ENCODE data around the gene NMT2. TPM values are rescaled to one million over a fixed set of nuclear protein-coding genes. Genes with fewer than 3 reads are reported as not detected.
A peak's percentile ranks its signal among the peaks of the same experiment; 100 is the strongest.

Gene NMT2
- total and polyA plus RNA-seq, 2 donors (not counting 1 experiment from before 2014, with no cell fraction given), result 16.6 to 21.0 TPM

DNA sequence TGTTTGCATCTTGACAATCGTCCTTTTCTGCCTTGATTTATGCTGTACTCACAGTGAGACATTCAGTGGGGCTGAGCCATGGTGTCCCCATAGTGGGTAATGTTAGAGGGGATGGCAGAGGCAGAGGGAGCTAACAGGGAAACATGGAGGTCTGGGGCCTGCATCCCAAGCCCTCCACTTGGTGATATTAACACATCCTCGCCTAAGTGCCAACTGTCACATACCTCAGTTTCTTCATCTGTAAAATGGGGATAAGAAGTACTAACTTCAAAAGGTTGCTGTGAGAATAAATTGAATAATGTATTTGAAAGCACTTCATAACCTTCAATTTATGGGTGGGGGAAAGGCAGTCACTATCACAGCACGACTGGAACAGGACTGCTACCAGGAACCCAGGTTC lies 43.6 kb downstream of the NMT2 start:
- Histone ChIP-seq H3K79me2 (ENCODE audit: control insufficient read depth, insufficient read depth, low read length) (no peaks in the 10 kb centered on the region), H3K9me3 (ENCODE audit: control insufficient read depth, insufficient read depth, low read depth, low read length) (no peaks in the 10 kb centered on the region), H3K9ac (ENCODE audit: insufficient read depth, low read length) (no peak overlapping the region), H4K20me1 (ENCODE audit: control insufficient read depth, extremely low read depth, insufficient read depth, low read length) (no peaks in the 10 kb centered on the region), H3K4me3 (replicated peaks in 1 of 4; ENCODE audit: control extremely low read depth in 1 of 4, insufficient read depth in 1 of 4, low read depth in 3 of 4, low read length in 4 of 4) (no peak overlapping the region), H3K27ac (ENCODE audit: insufficient read depth, low read length) (no peak overlapping the region), H3K4me2 (ENCODE audit: extremely low read depth, insufficient read depth, low read length) (no peak overlapping the region), H3K27me3 (ENCODE audit: control insufficient read depth, insufficient read depth, low read length) (no peaks in the 10 kb centered on the region), H2AFZ (ENCODE audit: low read length) (no peak overlapping the region), H3K4me1 (ENCODE audit: control insufficient read depth, extremely low read depth, insufficient read depth, low read length) (peaks cover 6% of the 10 kb centered on the region), H3K36me3 (ENCODE audit: control insufficient read depth, insufficient read depth, low read length) (peaks cover 7% of the 10 kb centered on the region)
- TF ChIP-seq, protein P1, sequence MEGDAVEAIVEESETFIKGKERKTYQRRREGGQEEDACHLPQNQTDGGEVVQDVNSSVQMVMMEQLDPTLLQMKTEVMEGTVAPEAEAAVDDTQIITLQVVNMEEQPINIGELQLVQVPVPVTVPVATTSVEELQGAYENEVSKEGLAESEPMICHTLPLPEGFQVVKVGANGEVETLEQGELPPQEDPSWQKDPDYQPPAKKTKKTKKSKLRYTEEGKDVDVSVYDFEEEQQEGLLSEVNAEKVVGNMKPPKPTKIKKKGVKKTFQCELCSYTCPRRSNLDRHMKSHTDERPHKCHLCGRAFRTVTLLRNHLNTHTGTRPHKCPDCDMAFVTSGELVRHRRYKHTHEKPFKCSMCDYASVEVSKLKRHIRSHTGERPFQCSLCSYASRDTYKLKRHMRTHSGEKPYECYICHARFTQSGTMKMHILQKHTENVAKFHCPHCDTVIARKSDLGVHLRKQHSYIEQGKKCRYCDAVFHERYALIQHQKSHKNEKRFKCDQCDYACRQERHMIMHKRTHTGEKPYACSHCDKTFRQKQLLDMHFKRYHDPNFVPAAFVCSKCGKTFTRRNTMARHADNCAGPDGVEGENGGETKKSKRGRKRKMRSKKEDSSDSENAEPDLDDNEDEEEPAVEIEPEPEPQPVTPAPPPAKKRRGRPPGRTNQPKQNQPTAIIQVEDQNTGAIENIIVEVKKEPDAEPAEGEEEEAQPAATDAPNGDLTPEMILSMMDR (conservative IDR thresholded peaks at IDR 0.05 in 1 of 2, IDR thresholded peaks at IDR 0.05 in 1 of 2; ENCODE audit: low read depth in 1 of 2, low read length in 2 of 2), result no peak
- no peak for TF ChIP-seq EZH2 (IDR thresholded peaks at IDR 0.05; ENCODE audit: low read length, missing control alignments)
- DNase-seq (ENCODE audit: low read depth in 2 of 2), result no peak

DNA sequence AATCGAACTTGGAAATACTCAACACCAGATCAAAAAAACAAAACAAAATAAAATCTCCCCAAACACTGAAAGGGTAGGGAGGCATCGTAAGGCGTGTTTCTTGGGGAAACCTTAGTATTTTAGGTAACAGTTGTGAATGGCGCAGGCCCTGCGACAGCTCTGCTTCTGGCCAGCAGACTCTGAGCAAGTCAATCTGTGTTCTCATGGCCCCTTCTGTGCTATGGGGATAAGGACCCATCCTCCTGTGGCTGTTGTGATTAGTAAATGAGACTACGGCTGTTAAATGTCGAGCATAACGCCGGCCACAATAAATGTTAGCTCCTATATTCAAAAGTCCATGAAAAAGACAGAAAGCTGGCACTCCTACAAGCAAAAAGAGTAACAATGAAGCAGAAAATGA lies 44.3 kb downstream of the NMT2 start:
- Histone ChIP-seq H3K27me3 (ENCODE audit: control insufficient read depth, insufficient read depth, low read length) (no peaks in the 10 kb centered on the region), H3K79me2 (ENCODE audit: control insufficient read depth, insufficient read depth, low read length) (no peaks in the 10 kb centered on the region), H3K4me2 (ENCODE audit: extremely low read depth, insufficient read depth, low read length) (no peak overlapping the region), H3K9me3 (ENCODE audit: control insufficient read depth, insufficient read depth, low read depth, low read length) (no peaks in the 10 kb centered on the region), H3K4me3 (replicated peaks in 1 of 4; ENCODE audit: control extremely low read depth in 1 of 4, insufficient read depth in 1 of 4, low read depth in 3 of 4, low read length in 4 of 4) (no peak overlapping the region), H2AFZ (ENCODE audit: low read length) (no peak overlapping the region), H4K20me1 (ENCODE audit: control insufficient read depth, extremely low read depth, insufficient read depth, low read length) (no peaks in the 10 kb centered on the region), H3K9ac (ENCODE audit: insufficient read depth, low read length) (no peak overlapping the region), H3K27ac (ENCODE audit: insufficient read depth, low read length) (peak overlapping the region; percentile 21), H3K4me1 (ENCODE audit: control insufficient read depth, extremely low read depth, insufficient read depth, low read length) (peaks cover 6% of the 10 kb centered on the region), H3K36me3 (ENCODE audit: control insufficient read depth, insufficient read depth, low read length) (peaks cover 7% of the 10 kb centered on the region)
- no peak for DNase-seq (ENCODE audit: low read depth in 2 of 2)
- TF ChIP-seq, protein P1 (conservative IDR thresholded peaks at IDR 0.05 in 1 of 2, IDR thresholded peaks at IDR 0.05 in 1 of 2; ENCODE audit: low read depth in 1 of 2, low read length in 2 of 2), result no peak
- no peak for TF ChIP-seq EZH2 (IDR thresholded peaks at IDR 0.05; ENCODE audit: low read length, missing control alignments)

DNA sequence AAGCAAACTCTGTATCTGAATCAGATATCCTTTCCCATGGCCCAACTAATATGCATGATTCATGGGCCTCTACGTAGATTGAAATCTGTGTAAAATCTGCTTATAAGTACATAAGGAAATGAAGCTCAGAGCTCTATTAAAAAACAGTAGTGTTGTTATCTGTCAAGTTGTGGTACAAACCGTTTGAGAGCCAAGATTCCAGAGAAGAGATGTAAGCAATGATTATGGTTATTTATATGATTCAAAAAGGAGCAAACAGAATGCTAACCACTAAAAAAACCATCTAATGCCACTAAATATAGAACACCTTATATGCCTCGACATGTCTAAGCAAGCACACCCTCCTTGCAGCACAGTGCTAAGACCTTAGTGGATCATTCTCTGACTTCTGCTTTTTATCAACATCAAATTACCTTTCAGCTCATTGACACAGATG lies 44.7 kb downstream of the NMT2 start:
- no peak overlapping the region for H3K27ac ChIP-seq (ENCODE audit: insufficient read depth, low read length)
- peaks cover 6% of the 10 kb centered on the region for H3K4me1 ChIP-seq (ENCODE audit: control insufficient read depth, extremely low read depth, insufficient read depth, low read length)
- H3K79me2 ChIP-seq (ENCODE audit: control insufficient read depth, insufficient read depth, low read length), result no peaks in the 10 kb centered on the region
- TF ChIP-seq EZH2 (IDR thresholded peaks at IDR 0.05; ENCODE audit: low read length, missing control alignments), result no peak
- TF ChIP-seq, protein P1 (conservative IDR thresholded peaks at IDR 0.05 in 1 of 2, IDR thresholded peaks at IDR 0.05 in 1 of 2; ENCODE audit: low read depth in 1 of 2, low read length in 2 of 2), result no peak
- no peaks in the 10 kb centered on the region for H3K27me3 ChIP-seq (ENCODE audit: control insufficient read depth, insufficient read depth, low read length)
- H4K20me1 ChIP-seq (ENCODE audit: control insufficient read depth, extremely low read depth, insufficient read depth, low read length), result no peaks in the 10 kb centered on the region
- no peaks in the 10 kb centered on the region for H3K9me3 ChIP-seq (ENCODE audit: control insufficient read depth, insufficient read depth, low read depth, low read length)
- peaks cover 9% of the 10 kb centered on the region for H3K36me3 ChIP-seq (ENCODE audit: control insufficient read depth, insufficient read depth, low read length)
- H2AFZ ChIP-seq (ENCODE audit: low read length), result no peak overlapping the region
- no peak overlapping the region for H3K4me2 ChIP-seq (ENCODE audit: extremely low read depth, insufficient read depth, low read length)
- H3K9ac ChIP-seq (ENCODE audit: insufficient read depth, low read length), result no peak overlapping the region
- H3K4me3 ChIP-seq (replicated peaks in 1 of 4; ENCODE audit: control extremely low read depth in 1 of 4, insufficient read depth in 1 of 4, low read depth in 3 of 4, low read length in 4 of 4), result no peak overlapping the region
- DNase-seq (ENCODE audit: low read depth in 2 of 2), result peak; percentile 90 to 93

Measured in fibroblast of lung (primary cell).